ENCODE results near the gene ASB8. TPM values are rescaled to one million over a fixed set of nuclear protein-coding genes. Genes with fewer than 3 reads are reported as not detected.

Gene ASB8
- total and polyA plus RNA-seq, 2 of the 4 experiments (the other 2 are of a cell fraction), result 22.9 to 26.7 TPM

GRCh38 chr12:48105321-48105866 lies 51.9 kb downstream of the ASB8 start:
- no peak overlapping the region for H2BK20ac ChIP-seq (ENCODE audit: low read depth, low read length)
- H3K23ac ChIP-seq (ENCODE audit: low read depth, low read length), result peak overlapping the region; percentile 100
- ATAC-seq (ENCODE audit: low read depth), result no peak; the same call in 1 of the 2 replicates
- no peak overlapping the region for H2BK15ac ChIP-seq (ENCODE audit: low read depth, low read length)
- 0% methylated on average over 14 of the region's 30 CpGs; no CpG with 5 or more reads in 1 of the 2 experiments for WGBS, 2 experiments (ENCODE audit: extremely low coverage in 2 of 2, insufficient read length in 1 of 2)
- H4K8ac ChIP-seq (ENCODE audit: low read depth in 2 of 2, low read length in 2 of 2), result peak overlapping the region; percentile 98 to 100
- peak overlapping the region; percentile 83 for H3K4me3 ChIP-seq (ENCODE audit: insufficient read depth, low read depth, low read length)
- H4K20me1 ChIP-seq (ENCODE audit: insufficient read depth, low read length), result no peaks in the 10 kb centered on the region
- H3K79me1 ChIP-seq (ENCODE audit: low read depth in 1 of 2, low read length in 2 of 2), result peaks cover 18 to 33% of the 10 kb centered on the region in 2 experiments
- dilution Hi-C loops (cut with HindIII; ENCODE audit: low sequenced_read_pairs, unreplicated experiment) (no loop called here), intact Hi-C loops (cut with micrococcal nuclease) (no loop called here), in situ Hi-C loops (cut with MboI; ENCODE audit: low sequenced_read_pairs) (no loop called here)
- POLR2A ChIA-PET (ENCODE audit: unreplicated experiment), result no interaction called here
- H3K4me2 ChIP-seq (ENCODE audit: low read depth, low read length), result peak overlapping the region; percentile 99
- 0 out of 2 replicates have a peak, but pooled peaks cover 3% of the 10 kb centered on the region for H3K9me1 ChIP-seq (ENCODE audit: insufficient read depth, low read length)
- peak overlapping the region; percentile 71 for H3K56ac ChIP-seq (ENCODE audit: extremely low read depth, insufficient read depth, low read length)
- peak overlapping the region; percentile 60 for H2BK120ac ChIP-seq (ENCODE audit: low read depth, low read length)
- peak overlapping the region; percentile 73 for H3K9ac ChIP-seq (ENCODE audit: low read depth, low read length)
- H2AK5ac ChIP-seq (ENCODE audit: low read depth, low read length), result peak overlapping the region; percentile 3
- no peaks in the 10 kb centered on the region for H3K27me3 ChIP-seq (ENCODE audit: control insufficient read depth, insufficient read depth, low read length)
- H3K36me3 ChIP-seq (ENCODE audit: control insufficient read depth, insufficient read depth, low read length), result no peaks in the 10 kb centered on the region
- H3K27ac ChIP-seq (ENCODE audit: insufficient read depth, low read length), result peak overlapping the region; percentile 93
- peak overlapping the region; percentile 32; the same call in 1 of the 2 replicates for H3K18ac ChIP-seq (ENCODE audit: low read depth, low read length)
- H4K5ac ChIP-seq (ENCODE audit: low read depth, low read length), result peak overlapping the region; percentile 38
- peak overlapping the region; percentile 93 for H2BK5ac ChIP-seq (ENCODE audit: low read depth, low read length, poor library complexity, severe bottlenecking)
- H3K14ac ChIP-seq (replicated peaks; ENCODE audit: low read depth, low read length), result peak overlapping the region; percentile 85
- H3K9me3 ChIP-seq (ENCODE audit: control insufficient read depth, insufficient read depth, low read length), result no peaks in the 10 kb centered on the region
- CTCF ChIA-PET, result interaction anchor here (1.0 kb wide), 1 partner anchor 14 kb away, joined by 3 read pairs; the partner anchor contains the start of gene PFKM
- H2AFZ ChIP-seq (replicated peaks; ENCODE audit: low read length, poor library complexity), result peak overlapping the region; percentile 99
- H3K4me1 ChIP-seq (ENCODE audit: control insufficient read depth, insufficient read depth, low read length), result peaks cover 7% of the 10 kb centered on the region
- peak overlapping the region; percentile 95 for H4K91ac ChIP-seq (ENCODE audit: insufficient read depth, low read depth, low read length)
- peak overlapping the region; percentile 91 for H2AK9ac ChIP-seq (replicated peaks; ENCODE audit: low read depth, low read length, poor library complexity)
- no TSS peak for BruUV-seq (replicated peaks)
- DNase-seq, result peak; percentile 30
- peak overlapping the region; percentile 95 for H3K4ac ChIP-seq (ENCODE audit: low read depth, low read length)
- no peak for TF ChIP-seq FOS (IDR thresholded peaks at IDR 0.05; ENCODE audit: low read depth, low read length)
- TF ChIP-seq CHD1 (IDR thresholded peaks at IDR 0.05; ENCODE audit: low read depth, low read length), result no peak
- no peak for TF ChIP-seq RCOR1 (IDR thresholded peaks at IDR 0.05; ENCODE audit: insufficient replicate concordance, low read length)
- TF ChIP-seq RFX5 (IDR thresholded peaks at IDR 0.05; ENCODE audit: low read depth, low read length), result no peak
- TF ChIP-seq ELK1 (IDR thresholded peaks at IDR 0.05; ENCODE audit: borderline replicate concordance, low read depth, low read length), result no peak
- TF ChIP-seq RAD21 (IDR thresholded peaks at IDR 0.05; ENCODE audit: low read length), result no peak
- no peak for TF ChIP-seq CTCF (conservative IDR thresholded peaks at IDR 0.05; ENCODE audit: low read depth, low read length)
- TF ChIP-seq SMC3 (IDR thresholded peaks at IDR 0.05; ENCODE audit: low read depth, low read length), result no peak
- no peak for TF ChIP-seq POLR2A (IDR thresholded peaks at IDR 0.05; ENCODE audit: low read depth, low read length)
- no peak for TF ChIP-seq USF2 (IDR thresholded peaks at IDR 0.05; ENCODE audit: low read depth, low read length)
- TF ChIP-seq MAZ (IDR thresholded peaks at IDR 0.05; ENCODE audit: borderline replicate concordance, low read depth, low read length), result no peak

Data from IMR-90 (cell line).